ENCODE data around the gene ZG16B.

DNA sequence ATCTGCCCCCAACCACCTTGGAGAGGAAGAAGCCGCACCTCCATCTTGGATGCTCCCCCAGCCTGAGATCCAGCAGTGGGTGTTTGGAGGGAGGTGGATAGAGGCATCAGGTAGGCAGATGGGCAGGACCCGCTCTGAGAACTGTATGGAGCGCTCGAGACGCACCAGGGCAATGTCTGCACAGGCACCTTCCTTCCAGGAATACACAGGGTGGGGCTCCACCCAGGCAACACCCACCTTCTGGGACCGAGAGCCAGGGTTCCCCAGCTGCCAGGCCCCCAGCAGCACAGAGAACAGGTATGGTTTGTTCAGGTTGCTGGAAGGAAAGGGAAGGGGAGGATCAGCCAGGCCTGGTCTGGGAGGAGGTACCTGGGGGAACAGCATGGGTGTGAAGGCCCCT is 25.4 kb downstream of the ZG16B start:
- TF ChIP-seq GLIS2 (tag by site-specific recombination; IDR thresholded peaks at IDR 0.05) (no peak), HOXA7 (CRISPR knock-in tag; IDR thresholded peaks at IDR 0.05; ENCODE audit: borderline replicate concordance) (no peak), ZNF558 (tag by site-specific recombination; IDR thresholded peaks at IDR 0.05) (no peak), ZNF266 (tag by site-specific recombination; IDR thresholded peaks at IDR 0.05; ENCODE audit: low read depth) (no peak), MEIS1 (CRISPR knock-in tag; IDR thresholded peaks at IDR 0.05; ENCODE audit: borderline replicate concordance) (no peak)
- TF ChIP-seq, protein P1, sequence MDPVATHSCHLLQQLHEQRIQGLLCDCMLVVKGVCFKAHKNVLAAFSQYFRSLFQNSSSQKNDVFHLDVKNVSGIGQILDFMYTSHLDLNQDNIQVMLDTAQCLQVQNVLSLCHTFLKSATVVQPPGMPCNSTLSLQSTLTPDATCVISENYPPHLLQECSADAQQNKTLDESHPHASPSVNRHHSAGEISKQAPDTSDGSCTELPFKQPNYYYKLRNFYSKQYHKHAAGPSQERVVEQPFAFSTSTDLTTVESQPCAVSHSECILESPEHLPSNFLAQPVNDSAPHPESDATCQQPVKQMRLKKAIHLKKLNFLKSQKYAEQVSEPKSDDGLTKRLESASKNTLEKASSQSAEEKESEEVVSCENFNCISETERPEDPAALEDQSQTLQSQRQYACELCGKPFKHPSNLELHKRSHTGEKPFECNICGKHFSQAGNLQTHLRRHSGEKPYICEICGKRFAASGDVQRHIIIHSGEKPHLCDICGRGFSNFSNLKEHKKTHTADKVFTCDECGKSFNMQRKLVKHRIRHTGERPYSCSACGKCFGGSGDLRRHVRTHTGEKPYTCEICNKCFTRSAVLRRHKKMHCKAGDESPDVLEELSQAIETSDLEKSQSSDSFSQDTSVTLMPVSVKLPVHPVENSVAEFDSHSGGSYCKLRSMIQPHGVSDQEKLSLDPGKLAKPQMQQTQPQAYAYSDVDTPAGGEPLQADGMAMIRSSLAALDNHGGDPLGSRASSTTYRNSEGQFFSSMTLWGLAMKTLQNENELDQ (tag by site-specific recombination; IDR thresholded peaks at IDR 0.05; ENCODE audit: low read depth), result no peak
